Hepatocyte (in vitro differentiated cells): Measurements from ENCODE around the gene TCF7. TPM values are rescaled to one million over a fixed set of nuclear protein-coding genes. Genes with fewer than 3 reads are reported as not detected.

ENCODE experiments used
- DNase-seq: peaks from one replicate; pipeline ENCODE4 v3.0.0-alpha.2; 2016; ENCODE audit warnings: low spot score
- H2AFZ ChIP-seq: fragments of 200-600 bp; sonication (generic); 2 replicates; pipeline ENCODE4 v1.6.0; 2016; ENCODE audit warnings: antibody characterized with exemption, mild to moderate bottlenecking
- H3K27ac ChIP-seq: fragments of 200-600 bp; sonication (generic); 2 replicates; pipeline ENCODE4 v1.5.1; 2016; ENCODE audit warnings: mild to moderate bottlenecking
- H3K27me3 ChIP-seq: fragments of 200-600 bp; sonication (generic); 2 replicates; pipeline ENCODE4 v1.6.1; 2016
- H3K36me3 ChIP-seq: fragments of 200-600 bp; sonication (generic); replicated peaks from 2 replicates; pipeline ENCODE4 v1.5.1; 2016; ENCODE audit warnings: low read depth; ENCODE audit not compliant: insufficient read depth
- H3K4me1 ChIP-seq: fragments of 200-600 bp; sonication (generic); 2 replicates; pipeline ENCODE4 v1.5.1; 2016; ENCODE audit warnings: mild to moderate bottlenecking, moderate library complexity; ENCODE audit not compliant: insufficient read depth
- H3K4me2 ChIP-seq: fragments of 200-600 bp; sonication (generic); 2 replicates; pipeline ENCODE4 v1.6.0; 2016
- H3K4me3 ChIP-seq: fragments of 200-600 bp; sonication (generic); 2 replicates; pipeline ENCODE4 v1.5.1; 2016; ENCODE audit warnings: mild to moderate bottlenecking
- H3K79me2 ChIP-seq: fragments of 200-600 bp; sonication (generic); 2 replicates; pipeline ENCODE4 v1.6.0; 2017; ENCODE audit warnings: mild to moderate bottlenecking
- H3K9me2 ChIP-seq: fragments of 200-600 bp; sonication (generic); replicated peaks from 2 replicates; pipeline ENCODE4 v1.6.0; 2017; ENCODE audit warnings: mild to moderate bottlenecking; ENCODE audit not compliant: insufficient read depth
- H3K9me3 ChIP-seq: fragments of 200-600 bp; sonication (generic); 2 replicates; pipeline ENCODE4 v1.5.1; 2016; ENCODE audit warnings: low read depth, mild to moderate bottlenecking
- H4K20me1 ChIP-seq: fragments of 200-600 bp; sonication (generic); 2 replicates; pipeline ENCODE4 v1.6.0; 2016; ENCODE audit warnings: mild to moderate bottlenecking; ENCODE audit not compliant: insufficient read depth, poor library complexity, severe bottlenecking
- CTCF ChIP-seq: fragments of 200-600 bp; sonication (generic); IDR thresholded peaks from 2 replicates; pipeline ENCODE4 v1.5.1; 2016; ENCODE audit warnings: antibody characterized with exemption, mild to moderate bottlenecking; ENCODE audit not compliant: poor library complexity
- EZH2 ChIP-seq: fragments of 200-600 bp; sonication (generic); IDR thresholded peaks from 2 replicates; pipeline ENCODE4 v1.6.1; 2016; ENCODE audit warnings: antibody characterized with exemption, mild to moderate bottlenecking, borderline replicate concordance
- EZH2phosphoT487 ChIP-seq: fragments of 200-600 bp; sonication (generic); IDR thresholded peaks from one replicate; pipeline ENCODE4 v1.6.1; 2018; ENCODE audit warnings: antibody characterized with exemption, mild to moderate bottlenecking, low read depth, moderate library complexity; ENCODE audit not compliant: unreplicated experiment, severe bottlenecking
- WGBS: methylation state at CpG from one replicate; pipeline ENCODE4 v1.1.6; 2016; ENCODE audit warnings: low lambda C conversion rate; ENCODE audit errors: missing lambda C conversion rate; 5-methylcytosine and 5-hydroxymethylcytosine counted together
- polyA plus RNA-seq: library from polyadenylated mRNA; unstranded; fragments of >200 nt; fragmentation: Nextera tagmentation; extraction: Ambion mirVana; gene quantifications from 2 replicates; pipeline ENCODE4 v1.2.1, GENCODE V29; 2016
- total RNA-seq: library from RNA; depleted of rRNA; stranded (reverse); fragments of >200 nt; gene quantifications from 2 replicates; pipeline ENCODE4 v1.2.3, GENCODE V29; 2014

TCF7 gene
- total and polyA plus RNA-seq, 2 experiments from 2014 or later: 7.5 to 8.1 TPM

- H3K79me2 ChIP-seq: peaks cover 2% of the 10 kb centered on the region
- H3K9me2 ChIP-seq: no peaks in the 10 kb centered on the region
- no peak overlapping the region for H3K4me2 ChIP-seq
- TF ChIP-seq CTCF: no peak
- no peak for TF ChIP-seq EZH2
- TF ChIP-seq EZH2phosphoT487: no peak
- no peak overlapping the region for H3K4me3 ChIP-seq
- no peak overlapping the region for H3K27ac ChIP-seq
- peaks cover 2% of the 10 kb centered on the region for H4K20me1 ChIP-seq
- no peak overlapping the region for H2AFZ ChIP-seq
- H3K36me3 ChIP-seq: no peaks in the 10 kb centered on the region
- WGBS: 97% methylated on average over 18 of the region's 18 CpGs
- DNase-seq: no peak
- H3K27me3 ChIP-seq: no peaks in the 10 kb centered on the region
- peaks cover 12% of the 10 kb centered on the region for H3K4me1 ChIP-seq
- no peaks in the 10 kb centered on the region for H3K9me3 ChIP-seq
Observed at GRCh38 chr5:134127988-134128647, 13.6 kb downstream of the TCF7 start.

GRCh38 chr5:134128648-134128995 is 14.1 kb downstream of the TCF7 start:
- Histone ChIP-seq H2AFZ (no peak overlapping the region), H3K9me2 (no peaks in the 10 kb centered on the region), H3K9me3 (no peaks in the 10 kb centered on the region), H3K79me2 (peaks cover 2% of the 10 kb centered on the region), H3K4me2 (no peak overlapping the region), H3K27me3 (no peaks in the 10 kb centered on the region), H4K20me1 (peaks cover 2% of the 10 kb centered on the region), H3K36me3 (no peaks in the 10 kb centered on the region), H3K4me3 (no peak overlapping the region), H3K4me1 (peaks cover 12% of the 10 kb centered on the region), H3K27ac (no peak overlapping the region)
- WGBS: 89% methylated on average over 5 of the region's 5 CpGs
- no peak for TF ChIP-seq EZH2phosphoT487
- no peak for TF ChIP-seq CTCF
- TF ChIP-seq EZH2: no peak
- no peak for DNase-seq

GRCh38 chr5:134129411-134130238 is 15.1 kb downstream of the TCF7 start:
- Histone ChIP-seq H3K79me2 (peaks cover 2% of the 10 kb centered on the region), H3K4me2 (no peak overlapping the region), H3K9me3 (no peaks in the 10 kb centered on the region), H3K27ac (no peak overlapping the region), H3K4me3 (no peak overlapping the region), H3K9me2 (no peaks in the 10 kb centered on the region), H3K36me3 (no peaks in the 10 kb centered on the region), H2AFZ (no peak overlapping the region), H3K4me1 (peaks cover 12% of the 10 kb centered on the region), H3K27me3 (no peaks in the 10 kb centered on the region), H4K20me1 (peaks cover 2% of the 10 kb centered on the region)
- no peak for TF ChIP-seq CTCF
- TF ChIP-seq EZH2: no peak
- no peak for TF ChIP-seq EZH2phosphoT487
- WGBS: 94% methylated on average over 25 of the region's 25 CpGs
- DNase-seq: no peak
